HepG2 (cell line): ENCODE data around the gene FMNL1. TPM values are rescaled to one million over a fixed set of nuclear protein-coding genes. Genes with fewer than 3 reads are reported as not detected.

ENCODE experiments used
- FOXA3 ChIP-seq: IDR thresholded peaks from 2 replicates; pipeline ENCODE4 v1.6.1; 2016; ENCODE audit warnings: missing genetic modification reagents, missing compliant biosample characterization
- FOXK1 ChIP-seq: sonication (generic); formaldehyde crosslinking; IDR thresholded peaks from 2 replicates; pipeline ENCODE4 v1.4.0; 2020; ENCODE audit warnings: low read depth, missing genetic modification reagents, borderline replicate concordance
- KDM1A ChIP-seq: IDR thresholded peaks from 2 replicates; pipeline ENCODE4 v1.6.1; 2016; ENCODE audit warnings: missing compliant biosample characterization
- NFE2 ChIP-seq: sonication (generic); formaldehyde crosslinking; IDR thresholded peaks from 2 replicates; pipeline ENCODE4 v1.4.0; 2020; ENCODE audit warnings: missing genetic modification reagents
- SNRNP70 ChIP-seq: fragments of 200-400 bp; formaldehyde crosslinking; IDR thresholded peaks from 2 replicates; pipeline ENCODE4 v1.6.1; 2017; ENCODE audit warnings: mild to moderate bottlenecking, low read depth, low read length, moderate library complexity
- SP140L ChIP-seq: sonication (generic); formaldehyde crosslinking; IDR thresholded peaks from 2 replicates; pipeline ENCODE4 v1.4.0; 2020; ENCODE audit warnings: missing genetic modification reagents, borderline replicate concordance
- ZFYVE20 ChIP-seq: sonication (generic); formaldehyde crosslinking; IDR thresholded peaks from 2 replicates; pipeline ENCODE4 v1.8.0; 2023; ENCODE audit warnings: low read depth, mild to moderate bottlenecking, moderate library complexity, missing genetic modification reagents, borderline replicate concordance
- ZNF598 ChIP-seq: sonication (generic); formaldehyde crosslinking; IDR thresholded peaks from 2 replicates; pipeline ENCODE4 v1.5.1; 2020; ENCODE audit warnings: mild to moderate bottlenecking, missing genetic modification reagents, borderline replicate concordance
- ZNF788 ChIP-seq: sonication (generic); formaldehyde crosslinking; IDR thresholded peaks from 2 replicates; pipeline ENCODE4 v1.5.0; 2020; ENCODE audit warnings: mild to moderate bottlenecking, missing genetic modification reagents, borderline replicate concordance
- ZNF841 ChIP-seq: sonication (generic); formaldehyde crosslinking; IDR thresholded peaks from 2 replicates; pipeline ENCODE4 v1.8.1; 2023; ENCODE audit warnings: missing genetic modification reagents, borderline replicate concordance
- ZSCAN30 ChIP-seq: sonication (generic); formaldehyde crosslinking; IDR thresholded peaks from 2 replicates; pipeline ENCODE4 v1.5.0; 2020; ENCODE audit warnings: mild to moderate bottlenecking, missing genetic modification reagents
- polyA plus RNA-seq, 8 experiments: library from polyadenylated mRNA; depleted of rRNA in 3 of 8; stranded (reverse) in 7 of 8; unstranded in 1 of 8; fragments of >200 nt; fragmentation: Illumina TruSeq in 4 of 8; extraction: Trizol in 4 of 8; gene quantifications; 2 replicates each; pipeline versions ENCODE4 v1.2.1 to v1.2.3, GENCODE V29; 2011 to 2016; ENCODE audit warnings: low read depth in 4 of 8, missing spikeins in 1 of 8, mixed read lengths in 1 of 8; ENCODE audit not compliant: insufficient read depth in 1 of 8
- total RNA-seq, 5 experiments: library from RNA; depleted of rRNA; stranded (reverse); fragments of >200 nt; fragmentation: Illumina TruSeq; extraction: Trizol; gene quantifications; 2 replicates each; pipeline ENCODE4 v1.2.3, GENCODE V29; 2016; ENCODE audit warnings: low read depth in 1 of 5
- TF ChIP-seq, protein P1 (sequence below): sonication (generic); formaldehyde crosslinking; conservative IDR thresholded peaks from 2 replicates; pipeline ENCODE4 v1.8.0; 2022; ENCODE audit warnings: mild to moderate bottlenecking, moderate library complexity, missing genetic modification reagents
- TF ChIP-seq, protein P2 (sequence below): sonication (generic); formaldehyde crosslinking; IDR thresholded peaks from 2 replicates; pipeline ENCODE4 v1.4.0; 2020; ENCODE audit warnings: missing genetic modification reagents
- TF ChIP-seq, protein P3 (sequence below): sonication (generic); formaldehyde crosslinking; IDR thresholded peaks from 2 replicates; pipeline ENCODE4 v1.8.0; 2022; ENCODE audit warnings: mild to moderate bottlenecking, missing genetic modification reagents
- TF ChIP-seq, protein P4 (sequence below): sonication (generic); formaldehyde crosslinking; IDR thresholded peaks from 2 replicates; pipeline ENCODE4 v1.4.0; 2020; ENCODE audit warnings: mild to moderate bottlenecking, missing genetic modification reagents
- TF ChIP-seq, protein P5 (sequence below): sonication (generic); formaldehyde crosslinking; IDR thresholded peaks from 2 replicates; pipeline ENCODE4 v1.4.0; 2020; ENCODE audit warnings: missing genetic modification reagents

The FMNL1 gene
- total and polyA plus RNA-seq, 2 of the 13 experiments (the other 11 are each of a cell fraction or from before 2014, with no cell fraction given) = 0.53 to 0.70 TPM

DNA sequence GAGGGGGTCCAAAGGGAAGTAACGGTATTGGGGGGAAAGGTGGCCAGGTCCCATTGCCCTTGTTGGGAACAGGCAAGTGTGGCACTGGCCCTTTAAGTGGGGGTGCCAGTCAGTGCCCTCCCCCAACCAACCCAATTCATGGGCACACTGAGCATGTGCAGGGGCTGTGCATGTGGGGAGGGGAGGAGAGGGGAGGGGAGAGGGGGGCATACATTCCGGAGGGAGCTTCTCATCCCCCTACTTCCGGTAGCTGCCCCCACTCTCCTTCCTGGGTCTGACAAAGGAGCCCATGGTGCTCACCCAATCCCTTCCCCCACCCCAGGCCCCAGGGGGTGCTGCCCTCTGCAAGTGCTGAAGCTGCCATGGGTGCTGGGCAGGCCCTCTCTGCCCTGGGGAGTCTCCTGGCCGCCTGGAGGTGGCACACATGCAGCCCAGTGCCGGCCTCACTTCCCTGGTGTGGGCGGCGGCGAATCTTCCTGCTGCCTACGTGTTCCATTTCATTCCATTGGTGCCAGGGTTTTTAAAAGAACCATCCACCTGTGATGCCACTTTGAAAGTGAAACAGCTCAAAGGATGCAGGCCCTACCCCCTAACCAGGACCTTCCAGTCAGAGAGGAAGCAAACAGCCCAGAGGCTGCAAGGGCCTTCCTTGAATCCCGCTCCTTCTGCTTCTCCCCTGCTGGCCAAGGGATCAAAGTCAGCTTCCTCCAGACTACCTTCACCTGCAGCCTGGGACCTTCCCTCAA is 49.0 kb upstream of the FMNL1 start (continued):
- no peak for TF ChIP-seq ZNF598 (CRISPR knock-in tag)
- TF ChIP-seq, protein P1, sequence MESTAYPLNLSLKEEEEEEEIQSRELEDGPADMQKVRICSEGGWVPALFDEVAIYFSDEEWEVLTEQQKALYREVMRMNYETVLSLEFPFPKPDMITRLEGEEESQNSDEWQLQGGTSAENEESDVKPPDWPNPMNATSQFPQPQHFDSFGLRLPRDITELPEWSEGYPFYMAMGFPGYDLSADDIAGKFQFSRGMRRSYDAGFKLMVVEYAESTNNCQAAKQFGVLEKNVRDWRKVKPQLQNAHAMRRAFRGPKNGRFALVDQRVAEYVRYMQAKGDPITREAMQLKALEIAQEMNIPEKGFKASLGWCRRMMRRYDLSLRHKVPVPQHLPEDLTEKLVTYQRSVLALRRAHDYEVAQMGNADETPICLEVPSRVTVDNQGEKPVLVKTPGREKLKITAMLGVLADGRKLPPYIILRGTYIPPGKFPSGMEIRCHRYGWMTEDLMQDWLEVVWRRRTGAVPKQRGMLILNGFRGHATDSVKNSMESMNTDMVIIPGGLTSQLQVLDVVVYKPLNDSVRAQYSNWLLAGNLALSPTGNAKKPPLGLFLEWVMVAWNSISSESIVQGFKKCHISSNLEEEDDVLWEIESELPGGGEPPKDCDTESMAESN (CRISPR knock-in tag) = peak; percentile 73
- no peak for TF ChIP-seq SNRNP70
- TF ChIP-seq FOXA3 (CRISPR knock-in tag) = peak; percentile 72
- TF ChIP-seq FOXK1 = peak; percentile 78; the same call in 1 of the 2 replicates
- TF ChIP-seq NFE2 (CRISPR knock-in tag) = no peak
- TF ChIP-seq, protein P2, sequence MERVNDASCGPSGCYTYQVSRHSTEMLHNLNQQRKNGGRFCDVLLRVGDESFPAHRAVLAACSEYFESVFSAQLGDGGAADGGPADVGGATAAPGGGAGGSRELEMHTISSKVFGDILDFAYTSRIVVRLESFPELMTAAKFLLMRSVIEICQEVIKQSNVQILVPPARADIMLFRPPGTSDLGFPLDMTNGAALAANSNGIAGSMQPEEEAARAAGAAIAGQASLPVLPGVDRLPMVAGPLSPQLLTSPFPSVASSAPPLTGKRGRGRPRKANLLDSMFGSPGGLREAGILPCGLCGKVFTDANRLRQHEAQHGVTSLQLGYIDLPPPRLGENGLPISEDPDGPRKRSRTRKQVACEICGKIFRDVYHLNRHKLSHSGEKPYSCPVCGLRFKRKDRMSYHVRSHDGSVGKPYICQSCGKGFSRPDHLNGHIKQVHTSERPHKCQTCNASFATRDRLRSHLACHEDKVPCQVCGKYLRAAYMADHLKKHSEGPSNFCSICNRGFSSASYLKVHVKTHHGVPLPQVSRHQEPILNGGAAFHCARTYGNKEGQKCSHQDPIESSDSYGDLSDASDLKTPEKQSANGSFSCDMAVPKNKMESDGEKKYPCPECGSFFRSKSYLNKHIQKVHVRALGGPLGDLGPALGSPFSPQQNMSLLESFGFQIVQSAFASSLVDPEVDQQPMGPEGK (CRISPR knock-in tag) = peak; percentile 99
- TF ChIP-seq, protein P3, sequence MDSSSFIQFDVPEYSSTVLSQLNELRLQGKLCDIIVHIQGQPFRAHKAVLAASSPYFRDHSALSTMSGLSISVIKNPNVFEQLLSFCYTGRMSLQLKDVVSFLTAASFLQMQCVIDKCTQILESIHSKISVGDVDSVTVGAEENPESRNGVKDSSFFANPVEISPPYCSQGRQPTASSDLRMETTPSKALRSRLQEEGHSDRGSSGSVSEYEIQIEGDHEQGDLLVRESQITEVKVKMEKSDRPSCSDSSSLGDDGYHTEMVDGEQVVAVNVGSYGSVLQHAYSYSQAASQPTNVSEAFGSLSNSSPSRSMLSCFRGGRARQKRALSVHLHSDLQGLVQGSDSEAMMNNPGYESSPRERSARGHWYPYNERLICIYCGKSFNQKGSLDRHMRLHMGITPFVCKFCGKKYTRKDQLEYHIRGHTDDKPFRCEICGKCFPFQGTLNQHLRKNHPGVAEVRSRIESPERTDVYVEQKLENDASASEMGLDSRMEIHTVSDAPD = no peak
- TF ChIP-seq, protein P4, sequence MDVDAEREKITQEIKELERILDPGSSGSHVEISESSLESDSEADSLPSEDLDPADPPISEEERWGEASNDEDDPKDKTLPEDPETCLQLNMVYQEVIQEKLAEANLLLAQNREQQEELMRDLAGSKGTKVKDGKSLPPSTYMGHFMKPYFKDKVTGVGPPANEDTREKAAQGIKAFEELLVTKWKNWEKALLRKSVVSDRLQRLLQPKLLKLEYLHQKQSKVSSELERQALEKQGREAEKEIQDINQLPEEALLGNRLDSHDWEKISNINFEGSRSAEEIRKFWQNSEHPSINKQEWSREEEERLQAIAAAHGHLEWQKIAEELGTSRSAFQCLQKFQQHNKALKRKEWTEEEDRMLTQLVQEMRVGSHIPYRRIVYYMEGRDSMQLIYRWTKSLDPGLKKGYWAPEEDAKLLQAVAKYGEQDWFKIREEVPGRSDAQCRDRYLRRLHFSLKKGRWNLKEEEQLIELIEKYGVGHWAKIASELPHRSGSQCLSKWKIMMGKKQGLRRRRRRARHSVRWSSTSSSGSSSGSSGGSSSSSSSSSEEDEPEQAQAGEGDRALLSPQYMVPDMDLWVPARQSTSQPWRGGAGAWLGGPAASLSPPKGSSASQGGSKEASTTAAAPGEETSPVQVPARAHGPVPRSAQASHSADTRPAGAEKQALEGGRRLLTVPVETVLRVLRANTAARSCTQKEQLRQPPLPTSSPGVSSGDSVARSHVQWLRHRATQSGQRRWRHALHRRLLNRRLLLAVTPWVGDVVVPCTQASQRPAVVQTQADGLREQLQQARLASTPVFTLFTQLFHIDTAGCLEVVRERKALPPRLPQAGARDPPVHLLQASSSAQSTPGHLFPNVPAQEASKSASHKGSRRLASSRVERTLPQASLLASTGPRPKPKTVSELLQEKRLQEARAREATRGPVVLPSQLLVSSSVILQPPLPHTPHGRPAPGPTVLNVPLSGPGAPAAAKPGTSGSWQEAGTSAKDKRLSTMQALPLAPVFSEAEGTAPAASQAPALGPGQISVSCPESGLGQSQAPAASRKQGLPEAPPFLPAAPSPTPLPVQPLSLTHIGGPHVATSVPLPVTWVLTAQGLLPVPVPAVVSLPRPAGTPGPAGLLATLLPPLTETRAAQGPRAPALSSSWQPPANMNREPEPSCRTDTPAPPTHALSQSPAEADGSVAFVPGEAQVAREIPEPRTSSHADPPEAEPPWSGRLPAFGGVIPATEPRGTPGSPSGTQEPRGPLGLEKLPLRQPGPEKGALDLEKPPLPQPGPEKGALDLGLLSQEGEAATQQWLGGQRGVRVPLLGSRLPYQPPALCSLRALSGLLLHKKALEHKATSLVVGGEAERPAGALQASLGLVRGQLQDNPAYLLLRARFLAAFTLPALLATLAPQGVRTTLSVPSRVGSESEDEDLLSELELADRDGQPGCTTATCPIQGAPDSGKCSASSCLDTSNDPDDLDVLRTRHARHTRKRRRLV (CRISPR knock-in tag) = no peak; the same call in 1 of the 2 replicates
- no peak for TF ChIP-seq ZSCAN30 (CRISPR knock-in tag)
- no peak for TF ChIP-seq ZNF841 (CRISPR knock-in tag)
- peak; percentile 62; the same call in 1 of the 2 replicates for TF ChIP-seq KDM1A (CRISPR knock-in tag)
- 0 out of 2 replicates have a peak, but pooled peaks have one; percentile 25 for TF ChIP-seq ZFYVE20 (CRISPR knock-in tag)
- TF ChIP-seq SP140L (CRISPR knock-in tag) = no peak
- TF ChIP-seq, protein P5, sequence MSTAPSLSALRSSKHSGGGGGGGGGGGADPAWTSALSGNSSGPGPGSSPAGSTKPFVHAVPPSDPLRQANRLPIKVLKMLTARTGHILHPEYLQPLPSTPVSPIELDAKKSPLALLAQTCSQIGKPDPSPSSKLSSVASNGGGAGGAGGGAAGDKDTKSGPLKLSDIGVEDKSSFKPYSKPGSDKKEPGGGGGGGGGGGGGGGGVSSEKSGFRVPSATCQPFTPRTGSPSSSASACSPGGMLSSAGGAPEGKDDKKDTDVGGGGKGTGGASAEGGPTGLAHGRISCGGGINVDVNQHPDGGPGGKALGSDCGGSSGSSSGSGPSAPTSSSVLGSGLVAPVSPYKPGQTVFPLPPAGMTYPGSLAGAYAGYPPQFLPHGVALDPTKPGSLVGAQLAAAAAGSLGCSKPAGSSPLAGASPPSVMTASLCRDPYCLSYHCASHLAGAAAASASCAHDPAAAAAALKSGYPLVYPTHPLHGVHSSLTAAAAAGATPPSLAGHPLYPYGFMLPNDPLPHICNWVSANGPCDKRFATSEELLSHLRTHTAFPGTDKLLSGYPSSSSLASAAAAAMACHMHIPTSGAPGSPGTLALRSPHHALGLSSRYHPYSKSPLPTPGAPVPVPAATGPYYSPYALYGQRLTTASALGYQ (CRISPR knock-in tag) = peak; percentile 52; the same call in 1 of the 2 replicates
- TF ChIP-seq ZNF788 (CRISPR knock-in tag) = peak; percentile 71; the same call in 1 of the 2 replicates
